Measurements from ENCODE around the gene DHPS.
"Not testable (repeated sequence)": the region's sequence is repeated elsewhere in the genome, so short reads cannot be mapped to it uniquely, and the experiment has no call there.

DHPS gene

DNA sequence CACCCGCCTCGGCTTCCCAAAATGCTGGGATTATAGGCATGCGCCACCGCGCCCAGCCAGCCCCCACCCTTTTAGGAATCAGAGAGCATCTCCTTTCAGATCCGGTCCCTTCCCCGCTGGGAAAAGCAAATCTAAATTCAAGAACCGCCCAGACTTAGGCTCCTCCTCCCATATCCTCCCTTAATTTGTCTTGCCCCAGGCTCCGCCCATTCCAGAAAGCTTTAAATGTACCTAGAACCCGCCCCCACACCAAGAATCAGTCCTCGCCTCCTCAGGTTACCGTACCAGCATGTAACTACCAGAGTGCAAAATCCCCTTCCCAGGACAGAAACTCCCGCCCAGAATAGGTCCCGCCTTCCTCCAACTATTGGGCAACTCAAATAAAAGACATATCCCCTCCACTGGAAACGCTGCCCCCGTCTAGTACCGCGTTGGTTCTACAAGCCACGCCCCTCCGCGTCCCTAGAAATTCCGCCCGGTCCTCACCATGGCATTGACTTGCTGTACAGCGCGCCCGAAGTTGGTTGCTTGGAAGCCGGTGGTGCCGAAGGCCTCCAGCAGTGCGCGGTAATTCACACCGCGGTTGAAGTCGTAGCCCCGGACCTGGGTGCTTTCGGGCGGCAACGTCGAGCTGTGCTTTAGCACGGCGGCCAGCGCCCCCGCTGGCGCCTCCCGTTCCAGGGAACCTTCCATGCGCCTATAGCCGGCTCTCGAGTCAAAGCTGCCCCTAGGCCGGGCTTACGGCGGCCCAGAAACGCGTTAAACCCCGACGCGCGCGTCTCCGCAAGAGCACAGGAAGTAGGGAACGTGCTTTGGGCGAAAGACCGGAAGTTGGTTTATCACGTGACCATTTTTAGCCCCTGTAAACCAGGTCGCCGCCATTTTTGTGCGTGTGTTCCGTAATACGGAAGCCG, at the start of gene DHPS:
Gene DHPS (minus strand): TSS at position 807 of the 914 bp plus-strand sequence. CDS start 114 bp downstream, at position 693.
- peak; percentile 95 for DNase-seq

DNA sequence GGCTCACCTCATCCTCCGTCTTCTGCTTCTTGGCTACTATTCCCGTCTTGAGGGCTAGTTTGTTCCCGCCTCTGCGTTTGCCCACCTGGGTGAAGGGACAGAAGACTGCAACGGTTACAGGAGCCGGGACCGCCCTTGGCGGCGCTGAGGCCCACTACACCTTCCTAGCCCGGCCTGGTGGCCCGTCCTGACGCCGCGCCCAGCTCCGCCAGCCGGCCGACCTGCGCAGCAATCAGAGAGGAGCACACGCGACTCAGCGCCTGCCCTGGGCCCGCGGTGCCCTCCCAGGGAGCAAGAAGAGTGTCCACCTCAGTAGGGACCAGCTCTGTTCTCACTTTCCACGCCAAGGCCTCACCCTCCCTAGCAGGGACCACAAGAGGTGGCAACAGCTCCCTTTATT, 49.7 kb upstream of the DHPS start:
- no peak for DNase-seq

DNA sequence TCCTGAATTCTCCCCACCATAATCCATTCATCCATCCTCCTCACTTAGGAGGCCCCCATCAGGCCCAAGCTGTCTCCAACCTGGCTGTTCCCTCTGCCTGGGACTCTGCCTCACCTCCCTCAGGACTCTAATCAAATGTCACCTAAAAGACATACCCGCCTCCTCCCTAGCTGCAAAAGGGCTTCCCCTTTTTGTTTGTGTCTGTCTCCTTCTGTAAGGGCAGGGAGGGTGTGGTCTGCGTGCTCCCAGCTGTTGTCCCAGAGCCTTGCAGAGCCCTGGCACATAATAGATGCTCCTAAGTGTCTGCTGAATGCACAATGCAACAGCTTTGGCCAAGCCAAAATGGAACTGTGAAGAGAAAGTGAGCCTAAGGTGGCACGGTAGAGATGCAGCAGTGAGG, 48.4 kb upstream of the DHPS start:
- no peak for DNase-seq

DNA sequence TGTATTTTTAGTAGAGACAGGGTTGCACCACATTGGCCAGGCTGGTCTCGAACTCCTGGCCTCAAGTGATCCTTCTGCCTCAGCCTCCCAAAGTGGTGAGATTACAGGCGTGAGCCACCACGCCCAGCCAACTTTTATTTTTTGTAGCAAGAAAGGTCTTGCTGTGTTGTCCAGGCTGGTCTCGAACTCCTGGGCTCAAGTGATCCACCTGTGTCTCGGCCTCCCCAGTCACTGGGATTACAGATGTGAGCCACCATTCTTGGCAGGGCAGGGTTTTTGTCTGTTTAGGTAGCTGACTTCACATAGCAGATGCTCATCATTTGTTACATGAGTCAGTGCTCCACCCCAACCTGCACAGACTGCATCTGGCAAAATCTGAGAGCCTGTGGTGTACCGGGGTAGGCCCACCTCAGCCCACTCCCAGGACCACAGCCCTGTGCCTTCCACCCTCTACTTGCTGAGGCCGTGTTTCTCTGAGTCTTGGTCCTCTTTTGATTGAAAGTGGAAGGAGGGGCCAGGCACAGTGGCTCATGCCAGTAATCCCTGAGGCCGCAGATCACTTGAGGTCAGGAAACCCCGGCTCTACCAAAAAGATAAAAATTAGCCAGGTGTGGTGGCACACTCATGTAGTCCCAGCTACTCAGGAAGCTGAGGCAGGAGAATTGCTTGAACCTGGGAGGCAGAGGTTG, 46.2 kb upstream of the DHPS start:
- DNase-seq, result no peak

DNA sequence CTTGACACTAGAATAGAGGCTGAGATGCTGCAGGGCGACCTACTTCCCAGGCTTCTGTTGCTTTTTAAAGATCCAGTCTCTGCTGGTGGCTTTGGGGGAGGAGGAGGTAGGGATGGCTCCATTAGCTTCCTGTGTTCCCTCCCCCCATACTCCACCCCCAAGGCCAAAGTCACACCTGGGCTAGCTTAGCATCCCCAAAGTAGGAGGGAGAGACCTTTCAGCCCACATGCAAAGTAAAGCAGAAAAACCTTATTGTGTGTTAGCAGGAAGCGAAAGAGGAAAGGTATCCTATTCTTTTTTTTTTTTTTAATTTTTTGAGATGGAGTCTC, 45.3 kb upstream of the DHPS start:
- DNase-seq, result no peak

DNA sequence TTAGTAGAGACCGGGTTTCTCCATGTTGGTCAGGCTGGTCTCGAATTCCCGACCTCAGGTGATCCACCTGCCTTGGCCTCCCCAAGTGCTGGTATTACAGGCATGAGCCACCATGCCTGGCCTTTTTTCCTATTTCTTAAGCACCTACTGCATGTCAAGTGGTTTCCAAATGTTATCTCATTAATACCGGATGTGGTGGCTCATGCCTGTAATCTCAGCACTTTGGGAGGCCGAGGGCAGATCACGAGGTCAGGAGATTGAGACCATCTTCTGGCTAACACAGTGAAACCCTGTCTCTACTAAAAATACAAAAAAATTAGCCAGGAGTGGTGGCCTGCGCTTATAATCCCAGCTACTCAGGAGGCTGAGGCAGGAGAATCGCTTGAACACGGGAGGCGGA, 43.9 kb upstream of the DHPS start:
- not testable (repeated sequence) for DNase-seq

DNA sequence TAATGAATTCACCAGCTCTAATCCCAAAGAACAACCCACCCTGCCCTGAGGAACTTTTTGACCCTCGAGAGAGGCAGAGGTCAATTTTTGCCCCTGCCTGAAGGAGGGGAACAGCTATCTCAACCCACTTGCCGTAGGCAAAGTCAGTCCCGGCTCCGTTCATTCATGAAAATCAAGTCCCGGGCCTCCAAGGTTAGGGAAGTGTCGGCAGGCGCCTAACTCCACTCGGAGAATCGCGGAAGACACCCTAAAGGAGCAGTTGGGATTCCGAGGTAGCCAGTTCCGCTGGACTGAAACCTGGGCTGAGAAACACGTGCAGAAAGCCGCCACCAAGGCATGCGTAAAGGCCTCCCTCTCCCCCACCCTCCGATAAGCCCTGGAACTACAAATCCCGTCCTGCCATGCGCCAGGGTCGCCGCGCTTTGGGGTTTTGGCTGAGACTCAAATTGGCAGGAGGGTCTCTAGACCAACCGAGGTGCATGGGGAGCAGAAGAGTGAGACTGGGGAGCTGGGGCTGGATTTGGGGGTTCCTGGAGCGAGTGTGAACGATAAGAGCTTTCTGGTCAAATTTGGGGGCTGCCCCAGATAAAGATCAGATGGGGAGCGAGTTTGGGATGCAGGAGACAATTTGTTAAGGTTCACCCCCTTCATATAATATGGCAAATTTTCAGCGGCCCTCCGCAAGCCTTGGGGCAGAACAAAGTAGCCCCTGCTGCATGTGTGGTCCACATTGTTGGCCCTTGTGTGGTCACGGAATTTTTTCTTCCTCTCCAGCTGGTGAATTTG, 42.2 kb upstream of the DHPS start, which contains the start of gene TNPO2:
Gene TNPO2 (minus strand): TSS at position 292 of the 786 bp plus-strand sequence. CDS start 2,955 bp downstream, outside the sequence.
- DNase-seq, result no peak

DNA sequence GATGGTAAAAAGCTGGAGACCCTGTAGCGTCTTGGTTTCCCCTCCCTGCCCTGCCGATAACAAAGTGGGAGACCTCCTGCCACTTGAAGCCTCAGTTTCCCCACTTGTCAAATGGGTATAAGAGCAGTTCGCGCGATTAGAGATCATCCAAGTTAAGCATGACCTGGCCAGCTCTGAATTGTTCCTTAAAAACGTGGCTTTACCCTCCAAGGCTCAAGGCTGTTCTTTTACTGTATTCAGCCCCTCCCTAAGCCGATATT, 41.6 kb upstream of the DHPS start:
- DNase-seq, result no peak

DNA sequence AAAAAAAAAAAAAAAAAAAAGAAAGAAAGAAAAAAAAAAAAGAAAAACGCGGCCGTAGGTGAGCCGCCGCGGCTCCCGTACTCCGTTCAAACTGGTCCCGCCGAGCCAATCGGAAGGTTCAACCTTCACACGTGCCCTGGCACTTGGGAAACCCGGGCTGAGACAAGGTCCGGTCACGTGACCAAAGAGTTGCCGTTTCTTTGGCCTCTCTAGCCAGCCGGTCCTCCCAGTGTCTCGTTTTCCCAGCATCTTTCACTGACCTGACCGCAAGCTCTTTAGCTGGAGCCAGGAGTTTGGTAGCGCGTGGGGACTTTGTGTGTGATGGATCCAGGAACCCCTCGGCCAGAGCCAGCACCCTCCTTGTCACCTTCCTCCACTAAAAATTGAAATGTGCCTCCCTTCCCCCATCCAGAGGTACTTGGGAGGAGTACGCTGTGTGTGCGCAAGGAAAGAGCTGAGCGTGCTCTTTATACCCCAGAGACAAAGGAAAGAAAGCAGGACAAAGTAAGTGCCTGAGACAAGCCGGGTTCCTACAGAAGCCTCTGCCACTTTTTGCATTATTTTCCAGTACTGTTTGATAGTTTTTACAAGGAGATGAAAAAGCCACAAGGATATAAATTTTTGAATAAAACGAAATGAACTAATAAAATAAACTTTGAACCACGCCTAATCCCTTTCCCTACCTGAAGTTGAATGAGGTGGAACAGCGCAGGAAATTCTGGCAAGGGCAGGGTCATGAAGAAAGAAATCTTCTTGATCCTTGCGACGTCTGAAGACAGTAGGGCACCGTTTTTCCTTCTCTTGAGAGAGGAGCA, 41.1 kb upstream of the DHPS start:
- DNase-seq, result peak; percentile 90

DNA sequence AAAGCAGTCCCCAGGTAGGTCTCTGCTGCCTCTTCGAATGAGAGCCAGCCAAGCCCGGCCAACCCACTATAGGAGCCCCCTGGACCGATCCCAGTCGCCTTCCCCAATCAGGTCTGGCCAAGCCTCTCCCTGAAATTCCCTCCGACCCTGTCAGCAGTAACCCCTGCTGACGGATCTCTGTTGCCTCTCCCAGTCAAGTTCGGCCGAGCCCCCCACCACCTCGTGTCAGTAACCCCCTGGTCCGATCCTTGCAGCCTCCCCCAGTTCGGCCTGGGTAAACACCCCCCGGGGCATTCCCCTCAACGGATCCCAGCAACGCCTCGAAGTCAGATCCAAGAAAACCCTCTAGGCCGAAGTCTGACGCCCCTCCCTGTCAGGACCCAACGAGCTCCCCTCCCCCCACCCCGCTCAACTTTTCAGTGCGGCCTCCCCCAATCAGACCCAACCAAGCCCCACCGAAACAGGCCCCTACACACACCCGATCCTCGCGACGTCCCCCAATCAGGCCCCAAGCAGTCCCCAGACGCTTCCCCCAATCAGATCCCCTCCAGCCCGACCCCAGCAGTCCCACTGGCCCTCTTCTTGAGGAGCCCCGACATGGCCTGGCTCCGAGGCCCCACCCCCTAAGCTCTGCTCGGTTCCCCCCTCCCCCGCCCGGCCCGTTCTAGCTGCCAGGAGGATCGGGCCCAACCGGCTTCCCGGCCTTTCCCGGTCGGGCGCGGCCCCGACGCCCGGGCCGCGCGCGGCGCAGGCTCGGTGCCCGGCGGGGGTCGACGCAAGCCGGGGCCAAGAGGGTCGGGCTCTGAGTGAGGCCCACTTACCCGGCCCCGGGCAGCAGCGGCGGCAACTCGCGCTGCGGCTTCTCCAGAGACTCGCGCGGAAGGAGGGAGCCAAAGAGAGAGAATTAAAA, 40.2 kb upstream of the DHPS start:
- DNase-seq, result no peak

DNA sequence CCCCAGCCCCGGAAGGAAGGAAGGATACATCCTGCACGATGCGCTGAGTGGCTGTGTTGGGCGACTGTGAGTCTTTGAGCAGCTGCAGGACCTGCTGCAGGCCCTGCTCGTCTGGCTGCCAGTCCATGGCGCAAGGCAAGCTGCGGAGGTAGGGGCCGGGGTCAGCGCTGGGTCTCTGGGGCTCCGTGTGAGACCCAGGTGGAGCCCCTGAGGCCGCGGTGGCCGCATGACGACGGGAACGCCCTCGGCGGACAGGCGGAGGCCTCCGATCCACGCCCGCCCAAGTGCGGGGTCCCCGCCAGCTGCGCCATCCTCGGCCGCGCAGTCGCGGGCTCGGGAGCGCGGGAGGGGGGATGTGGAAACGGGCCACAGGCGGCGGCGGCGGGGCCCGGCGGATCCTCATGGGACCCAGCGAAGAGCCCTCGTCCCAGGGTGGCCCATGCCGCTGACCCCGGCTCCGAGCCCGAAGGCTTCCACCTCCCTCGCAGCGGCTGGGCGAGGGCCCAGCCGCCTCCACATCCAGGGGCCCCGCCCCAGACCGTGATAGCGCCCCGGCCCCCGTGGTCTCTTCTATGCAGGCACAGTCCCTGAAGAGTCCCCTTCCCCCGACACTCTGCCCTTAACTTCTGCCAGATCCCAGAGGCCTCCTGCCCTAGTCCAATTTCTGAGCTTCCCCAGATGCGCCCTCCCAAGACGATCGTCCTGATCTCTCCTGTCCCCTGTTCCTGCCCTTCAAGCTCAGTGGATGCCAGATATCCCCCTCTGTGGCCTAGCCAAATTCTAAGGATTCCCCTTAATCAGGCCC, 39.4 kb upstream of the DHPS start:
- no peak for DNase-seq

DNA sequence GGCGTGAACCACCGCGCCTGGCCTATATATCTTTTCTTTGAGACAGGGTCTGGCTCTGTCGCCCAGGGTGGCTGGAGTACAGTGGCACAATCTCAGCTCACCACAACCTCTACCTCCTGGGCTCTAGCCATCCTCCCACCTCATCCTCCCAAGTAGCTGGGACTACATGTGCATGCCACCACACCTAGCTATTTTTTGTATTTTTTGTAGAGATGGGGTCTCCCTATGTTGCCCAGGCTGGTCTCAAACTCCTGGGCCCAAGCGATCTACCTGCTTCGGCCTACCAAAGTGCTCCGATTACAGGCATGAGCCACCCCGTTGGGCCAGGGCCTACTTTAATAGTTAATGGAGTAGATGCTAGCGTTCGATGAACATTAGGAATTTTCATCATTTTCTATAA, 38.6 kb upstream of the DHPS start:
- DNase-seq, result no peak

DNA sequence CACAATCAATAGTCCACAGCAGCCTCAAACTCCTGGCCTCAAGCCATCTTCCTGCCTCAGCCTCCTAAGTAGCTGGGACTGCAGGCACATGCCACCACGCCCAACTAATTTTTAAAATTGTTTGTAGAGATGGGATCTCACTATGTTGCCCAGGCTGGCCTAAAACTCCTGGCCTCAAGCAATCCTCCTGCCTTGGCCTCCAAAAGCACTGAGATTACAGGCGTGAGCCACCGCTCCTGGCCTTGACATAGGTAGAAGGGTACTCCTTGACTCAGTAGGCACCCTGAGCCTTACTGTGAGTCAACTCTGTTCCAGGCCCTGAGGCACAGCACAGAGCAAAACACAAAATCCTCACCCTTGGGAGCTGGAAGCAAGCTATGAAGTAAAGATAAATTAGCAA, 34.2 kb upstream of the DHPS start:
- no peak for DNase-seq

DNA sequence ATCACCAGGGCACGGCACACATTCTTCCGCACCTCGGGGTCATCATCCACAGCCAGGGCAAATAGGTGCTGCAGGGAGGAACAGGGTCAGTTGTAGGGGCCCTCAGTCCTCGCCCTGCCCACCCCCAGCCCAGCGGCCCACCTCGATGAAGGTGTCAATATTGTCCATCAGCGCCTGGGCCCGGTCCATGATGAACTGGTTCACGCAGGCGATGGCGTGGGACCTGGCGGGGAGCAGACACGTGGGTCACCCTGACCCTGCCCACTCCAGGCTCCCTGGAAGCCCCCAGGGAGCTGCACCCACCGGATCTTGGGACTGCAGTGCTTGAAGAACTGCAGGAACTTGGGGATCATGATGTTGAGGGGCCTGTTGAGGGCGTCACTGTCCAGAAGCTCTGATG, 33.4 kb upstream of the DHPS start:
- DNase-seq, result no peak

DNA sequence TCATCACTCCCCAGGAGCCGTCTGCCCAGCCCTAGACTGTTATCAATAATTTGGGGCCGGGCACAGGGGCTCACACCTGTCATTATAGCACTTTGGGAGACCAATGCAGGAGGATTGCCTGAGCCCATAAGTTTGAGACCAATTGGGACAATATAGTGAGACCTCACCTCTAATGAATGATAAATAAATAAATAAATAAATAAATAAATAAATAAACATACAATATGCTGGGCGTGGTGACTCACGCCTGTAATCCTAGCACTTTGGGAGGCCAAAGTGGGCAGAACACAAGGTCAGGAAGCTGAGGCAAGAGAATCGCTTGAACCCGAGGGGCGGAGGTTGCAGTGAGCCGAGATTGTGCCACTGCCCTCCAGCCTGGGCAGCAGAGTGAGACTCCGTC, 31.6 kb upstream of the DHPS start:
- DNase-seq, result not testable (repeated sequence)

DNA sequence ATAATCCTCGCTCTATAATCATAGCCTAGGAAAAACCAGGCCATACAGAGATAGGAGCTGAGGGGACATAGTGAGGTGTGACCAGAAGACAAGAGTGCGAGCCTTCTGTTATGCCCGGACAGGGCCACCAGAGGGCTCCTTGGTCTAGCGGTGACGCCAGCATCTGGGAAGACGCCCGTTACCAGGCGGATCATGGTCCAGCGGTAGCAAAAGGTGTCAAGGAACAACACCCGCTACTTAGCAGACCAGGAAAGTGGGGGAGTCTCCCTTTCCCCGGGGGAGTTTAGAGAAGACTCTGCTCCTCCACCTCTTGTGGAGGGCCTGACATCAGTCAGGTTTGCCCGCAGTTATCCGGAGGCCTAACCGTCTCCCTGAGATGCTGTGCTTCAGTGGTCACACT, 30.4 kb upstream of the DHPS start:
- not testable (repeated sequence) for DNase-seq

DNA sequence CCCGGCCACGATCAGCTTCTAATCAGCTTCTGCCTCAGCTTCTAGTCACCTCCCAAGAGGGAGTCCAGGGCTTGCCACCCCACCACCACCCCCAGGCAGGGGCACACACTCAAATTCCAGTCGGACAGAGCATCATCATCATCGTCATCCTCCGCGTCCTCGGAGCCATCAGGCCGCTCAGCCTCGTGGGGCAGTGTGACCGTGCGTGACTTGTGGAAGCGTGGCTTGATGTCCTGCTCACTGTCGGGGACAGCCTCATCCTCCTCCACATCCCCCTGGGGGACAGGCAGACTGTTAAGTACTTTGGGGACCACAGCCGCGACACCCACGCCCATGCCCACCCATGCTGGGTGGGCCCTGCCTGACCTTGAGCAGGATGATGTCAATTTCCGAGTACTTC, 29.5 kb upstream of the DHPS start:
- DNase-seq, result no peak

DNA sequence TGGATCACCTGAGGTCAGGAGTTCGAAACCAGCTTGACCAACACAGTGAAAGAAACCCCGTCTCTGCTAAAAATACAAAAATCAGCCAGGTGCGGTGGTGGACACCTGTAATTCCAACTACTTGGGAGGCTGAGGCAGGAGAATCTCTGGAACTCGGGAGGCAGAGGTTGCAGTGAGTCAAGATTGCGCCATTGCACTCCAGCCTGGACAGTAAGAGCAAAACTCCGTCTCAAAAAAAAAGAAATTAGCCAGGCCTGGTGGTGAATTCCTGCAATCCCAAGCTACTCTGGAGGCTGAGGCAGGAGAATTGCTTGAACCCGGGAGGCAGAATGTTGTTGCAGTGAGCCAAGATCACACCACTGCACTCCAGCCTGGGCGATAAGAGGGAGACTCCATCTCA, 27.0 kb upstream of the DHPS start:
- no peak for DNase-seq

DNA sequence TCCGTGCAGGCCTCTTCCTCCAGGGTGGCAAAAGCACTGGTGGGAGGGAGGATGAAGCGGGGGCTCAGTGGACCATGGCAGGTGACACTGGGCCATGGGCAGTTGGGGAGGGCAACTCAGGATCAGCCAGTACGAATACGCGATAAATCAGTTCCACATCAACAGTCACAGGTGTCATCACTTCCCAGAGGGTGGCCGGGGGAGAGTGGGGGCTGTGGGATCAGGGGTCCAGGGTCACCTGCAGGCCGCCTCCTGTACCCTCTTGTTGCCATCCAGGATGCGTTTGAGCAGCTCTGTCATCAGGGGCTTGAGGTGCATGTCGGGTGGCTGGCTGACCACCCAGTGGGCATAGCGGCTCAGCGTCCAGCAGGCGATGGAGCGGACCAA, 24.6 kb upstream of the DHPS start:
- DNase-seq, result no peak

DNA sequence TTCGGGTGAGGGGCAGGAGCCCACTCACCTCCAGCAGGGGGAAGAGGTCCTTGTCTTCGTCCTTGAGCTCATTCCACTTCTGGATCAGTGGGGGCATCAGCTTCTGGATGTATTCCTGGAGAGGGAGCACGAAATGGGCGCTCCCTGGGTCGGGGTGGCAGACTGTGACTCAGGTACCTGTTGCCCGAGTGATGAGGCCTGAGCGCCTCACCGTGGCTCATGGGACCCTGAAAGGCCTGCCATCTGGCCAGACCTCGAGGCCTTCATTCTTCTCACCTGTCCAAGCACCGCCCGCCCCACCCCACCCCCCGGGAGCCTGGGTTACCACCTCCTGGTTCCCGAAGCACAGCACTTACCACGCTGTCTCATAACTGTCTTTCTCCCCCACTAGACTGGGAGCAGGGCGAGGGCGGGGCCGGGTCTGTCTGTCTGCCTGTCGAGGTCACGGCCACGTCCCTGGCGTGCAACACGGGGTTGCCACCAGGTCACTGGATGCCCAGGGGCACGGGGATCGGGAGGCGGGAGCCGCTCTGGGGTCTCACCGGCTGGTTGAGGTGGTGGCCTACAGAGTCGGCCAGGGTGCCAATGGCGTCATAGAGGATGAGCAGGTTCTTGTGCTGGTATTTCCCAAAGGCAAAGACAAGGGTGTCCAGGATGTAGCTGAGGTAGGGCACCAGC, 24.1 kb upstream of the DHPS start:
- no peak for DNase-seq

Measured in NCI-H1417 treated with DMSO at 0.1 percent for 48 hours (cell line).